ENCODE measurements around the gene TECPR1. TPM values are rescaled to one million over a fixed set of nuclear protein-coding genes. Genes with fewer than 3 reads are reported as not detected.
A peak's percentile ranks its signal among the peaks of the same experiment; 100 is the strongest.

TECPR1 gene
- total and polyA plus RNA-seq, 7 donors, result 7.7 to 38.2 (median 12.6) TPM

DNA sequence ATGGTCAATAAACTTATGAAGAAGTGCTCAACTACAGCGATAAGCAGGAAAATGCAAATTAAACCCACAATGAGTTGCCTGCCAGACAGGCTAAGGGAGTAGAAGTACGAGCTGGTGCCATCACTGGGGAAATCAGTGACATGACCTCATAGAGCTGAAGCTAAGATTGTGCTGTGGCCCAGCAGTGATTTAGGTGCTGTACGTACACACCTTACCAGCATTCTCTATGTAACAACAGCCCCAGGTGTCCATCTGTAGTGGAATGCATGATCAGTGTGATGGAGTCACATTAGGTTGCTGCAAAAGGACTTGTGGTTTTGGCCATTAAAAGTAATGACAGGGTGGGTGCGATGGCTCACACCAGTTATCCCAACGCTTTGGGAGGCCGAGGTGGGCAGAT lies 5.7 kb upstream of the TECPR1 start:
- intact Hi-C loops (cut with DNase I), result loop anchor here (10.0 kb wide), 1 partner anchor 1297 kb away; the partner anchor contains the start of genes FAM200A and ZNF655
- H3K36me3 ChIP-seq, result peaks cover 0 to 22% (median 2%) of the 10 kb centered on the region in 4 donors

DNA sequence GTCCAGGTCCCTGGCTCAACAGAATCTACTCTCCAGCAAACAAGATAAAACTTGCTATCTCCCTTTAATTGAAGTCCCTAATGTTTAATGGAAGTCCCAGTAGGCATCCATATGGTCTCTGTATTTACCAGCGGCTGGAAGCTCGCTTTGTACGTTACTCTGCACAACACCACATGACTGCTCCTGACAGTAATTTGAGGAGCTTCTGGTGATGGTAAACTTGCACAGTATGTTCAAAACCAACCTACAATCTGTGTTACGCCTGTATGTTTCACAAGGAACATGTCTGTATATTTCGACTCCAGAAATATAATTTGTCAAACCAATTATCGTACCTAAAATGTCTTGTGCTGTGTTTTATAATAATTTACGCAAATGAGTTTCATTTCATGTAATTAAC lies 4.4 kb upstream of the TECPR1 start:
- no peak for TF ChIP-seq POLR2AphosphoS5 (IDR thresholded peaks at IDR 0.05)
- TF ChIP-seq POLR2A (IDR thresholded peaks at IDR 0.05), result no peak
- TF ChIP-seq, protein P1, sequence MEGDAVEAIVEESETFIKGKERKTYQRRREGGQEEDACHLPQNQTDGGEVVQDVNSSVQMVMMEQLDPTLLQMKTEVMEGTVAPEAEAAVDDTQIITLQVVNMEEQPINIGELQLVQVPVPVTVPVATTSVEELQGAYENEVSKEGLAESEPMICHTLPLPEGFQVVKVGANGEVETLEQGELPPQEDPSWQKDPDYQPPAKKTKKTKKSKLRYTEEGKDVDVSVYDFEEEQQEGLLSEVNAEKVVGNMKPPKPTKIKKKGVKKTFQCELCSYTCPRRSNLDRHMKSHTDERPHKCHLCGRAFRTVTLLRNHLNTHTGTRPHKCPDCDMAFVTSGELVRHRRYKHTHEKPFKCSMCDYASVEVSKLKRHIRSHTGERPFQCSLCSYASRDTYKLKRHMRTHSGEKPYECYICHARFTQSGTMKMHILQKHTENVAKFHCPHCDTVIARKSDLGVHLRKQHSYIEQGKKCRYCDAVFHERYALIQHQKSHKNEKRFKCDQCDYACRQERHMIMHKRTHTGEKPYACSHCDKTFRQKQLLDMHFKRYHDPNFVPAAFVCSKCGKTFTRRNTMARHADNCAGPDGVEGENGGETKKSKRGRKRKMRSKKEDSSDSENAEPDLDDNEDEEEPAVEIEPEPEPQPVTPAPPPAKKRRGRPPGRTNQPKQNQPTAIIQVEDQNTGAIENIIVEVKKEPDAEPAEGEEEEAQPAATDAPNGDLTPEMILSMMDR (IDR thresholded peaks at IDR 0.05), result no peak
- no peak for TF ChIP-seq EP300 (IDR thresholded peaks at IDR 0.05)
- WGBS, 2 donors, result 97 to 98% methylated on average over 7 of the region's 7 CpGs

More for the DNA sequence above, 5.7 kb upstream of the TECPR1 start:
- no peak overlapping the region for H3K4me3 ChIP-seq
- TF ChIP-seq, protein P1 (IDR thresholded peaks at IDR 0.05), result no peak
- TF ChIP-seq POLR2A (IDR thresholded peaks at IDR 0.05) (no peak), EP300 (IDR thresholded peaks at IDR 0.05) (no peak), POLR2AphosphoS5 (IDR thresholded peaks at IDR 0.05) (no peak)
- H3K4me1 ChIP-seq, result peaks cover 0 to 17% (median 8%) of the 10 kb centered on the region in 4 donors
- DNase-seq, result no peak
- no peak overlapping the region for H3K27ac ChIP-seq
- no peaks in the 10 kb centered on the region for H3K27me3 ChIP-seq
- 96 to 97% methylated on average over 6 of the region's 6 CpGs for WGBS, 2 donors
- no peaks in the 10 kb centered on the region for H3K9me3 ChIP-seq

DNA sequence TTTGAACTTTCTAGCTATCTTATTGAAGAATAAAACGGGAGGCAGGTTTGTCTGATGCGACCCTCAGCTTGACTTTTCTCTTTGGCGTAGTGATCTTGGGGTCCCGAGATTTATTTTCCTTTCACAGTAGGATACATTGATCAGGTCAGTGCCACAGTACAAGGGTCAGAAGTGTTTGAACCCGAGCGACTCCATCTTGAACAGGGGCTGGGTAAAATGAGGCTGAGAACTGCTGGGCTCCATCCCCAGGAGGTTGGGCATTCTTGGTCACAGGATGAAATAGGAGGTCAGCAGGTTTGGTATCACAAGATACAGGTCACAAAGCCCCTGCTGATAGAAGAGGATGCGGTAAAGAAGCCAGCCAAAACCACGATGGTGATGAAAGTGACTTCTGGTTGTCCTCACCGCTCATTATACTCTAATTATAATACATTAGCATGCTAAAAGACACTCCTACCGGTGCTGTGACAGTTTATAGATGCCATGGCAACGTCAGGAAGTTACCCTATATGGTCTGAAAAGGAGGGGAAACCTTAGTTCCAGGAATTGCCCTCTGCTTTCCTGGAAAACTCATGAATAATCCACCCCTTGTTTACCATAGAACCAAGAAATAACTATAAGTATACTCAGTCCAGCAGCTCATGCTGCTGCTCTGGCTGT lies 3.0 kb upstream of the TECPR1 start:
- TF ChIP-seq POLR2A (IDR thresholded peaks at IDR 0.05), result no peak
- TF ChIP-seq EP300 (IDR thresholded peaks at IDR 0.05), result no peak
- TF ChIP-seq, protein P1 (IDR thresholded peaks at IDR 0.05), result no peak
- TF ChIP-seq POLR2AphosphoS5 (IDR thresholded peaks at IDR 0.05), result no peak
- Histone ChIP-seq H3K36me3 (peaks cover 0 to 14% (median 2%) of the 10 kb centered on the region in 4 donors), H3K27ac (no peak overlapping the region), H3K4me1 (peaks cover 0 to 26% (median 23%) of the 10 kb centered on the region in 4 donors), H3K27me3 (no peaks in the 10 kb centered on the region), H3K9me3 (no peaks in the 10 kb centered on the region), H3K4me3 (no peak overlapping the region)
- intact Hi-C loops (cut with DNase I), result loop anchor here (5.0 to 10.0 kb wide), 2 partner anchors 148 to 1300 kb away; partner anchors contain the start of genes FAM200A, LMTK2 and ZNF655
- DNase-seq, result no peak
- WGBS, 2 donors, result 84 to 87% methylated on average over 11 of the region's 11 CpGs

More for the DNA sequence above, 4.4 kb upstream of the TECPR1 start:
- no peak overlapping the region for H3K4me3 ChIP-seq
- intact Hi-C loops (cut with DNase I), result loop anchor here (10.0 kb wide), 1 partner anchor 1298 kb away; the partner anchor contains the start of genes FAM200A and ZNF655
- no peaks in the 10 kb centered on the region for H3K27me3 ChIP-seq
- no peak overlapping the region for H3K27ac ChIP-seq
- H3K4me1 ChIP-seq, result peaks cover 0 to 14% (median 13%) of the 10 kb centered on the region in 4 donors
- no peak for DNase-seq
- H3K36me3 ChIP-seq, result peaks cover 0 to 22% (median 2%) of the 10 kb centered on the region in 4 donors
- H3K9me3 ChIP-seq, result no peaks in the 10 kb centered on the region

DNA sequence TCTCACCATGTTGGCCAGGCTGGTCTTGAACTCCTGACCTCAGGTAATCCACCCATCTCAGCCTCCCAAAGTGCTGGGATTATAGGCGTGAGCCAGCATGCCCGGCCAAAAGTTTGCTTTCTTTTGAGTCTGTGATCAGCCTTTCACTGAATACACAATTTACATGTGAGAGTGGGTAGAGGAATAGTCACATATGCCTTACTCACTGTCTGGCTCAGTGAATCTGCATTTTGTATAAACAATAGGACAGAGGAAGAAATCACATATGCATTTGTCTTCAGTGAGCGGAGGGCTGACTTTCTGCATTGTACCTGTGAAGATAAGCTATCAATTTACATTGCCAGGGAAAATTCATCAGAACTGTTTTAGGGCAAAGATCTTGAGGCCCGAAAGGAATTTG lies 2.5 kb upstream of the TECPR1 start:
- WGBS, 2 donors, result 96 to 97% methylated on average over 4 of the region's 4 CpGs
- peaks cover 0 to 27% (median 23%) of the 10 kb centered on the region in 4 donors for H3K4me1 ChIP-seq
- intact Hi-C loops (cut with DNase I), result loop anchor here (5.0 to 10.0 kb wide), 2 partner anchors 147 to 1300 kb away; partner anchors contain the start of genes FAM200A, LMTK2 and ZNF655
- no peaks in the 10 kb centered on the region for H3K27me3 ChIP-seq
- H3K36me3 ChIP-seq, result peaks cover 0 to 14% (median 2%) of the 10 kb centered on the region in 4 donors
- no peak for TF ChIP-seq EP300 (IDR thresholded peaks at IDR 0.05)
- no peak for DNase-seq
- H3K9me3 ChIP-seq, result no peaks in the 10 kb centered on the region
- H3K4me3 ChIP-seq, result no peak overlapping the region
- H3K27ac ChIP-seq, result no peak overlapping the region

DNA sequence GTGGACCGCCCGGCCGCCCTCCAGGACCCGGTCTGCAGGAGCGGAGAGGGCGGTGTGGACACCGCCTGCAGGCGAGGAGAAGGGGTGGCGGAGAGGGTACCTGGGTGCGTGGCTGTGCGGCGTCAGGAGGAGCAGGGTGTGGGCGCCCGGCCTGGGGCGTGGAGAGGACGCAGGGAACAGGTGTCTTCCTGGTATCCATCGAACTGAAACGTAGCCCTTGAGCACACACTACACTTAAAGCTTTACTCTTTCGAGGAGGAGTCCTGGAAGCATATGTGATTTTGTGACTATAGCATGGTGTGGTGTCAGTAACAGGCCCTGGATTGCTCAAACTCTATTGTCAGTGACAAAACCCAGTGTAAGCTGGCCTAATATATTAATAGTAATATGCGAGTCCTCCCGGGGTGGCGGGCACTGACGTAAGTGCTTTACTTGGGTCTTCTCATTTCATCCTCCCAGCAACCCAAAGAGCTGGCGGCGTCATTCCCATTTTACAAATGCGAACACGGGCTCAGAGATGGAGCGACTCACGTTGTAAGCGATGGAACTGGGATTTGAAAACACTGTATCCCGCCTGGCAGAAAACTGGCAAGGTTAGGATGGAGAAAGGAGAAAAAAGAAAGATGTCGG lies 508 bp upstream of the TECPR1 start:
- intact Hi-C loops (cut with DNase I), result loop anchor here (1.0 to 10.0 kb wide), 3 partner anchors 29 to 1302 kb away; partner anchors contain the start of genes BRI3, FAM200A, LMTK2 and ZNF655
- Histone ChIP-seq H3K4me1 (peaks cover 0 to 31% (median 23%) of the 10 kb centered on the region in 4 donors), H3K4me3 (peak overlapping the region; percentile 58 to 88 (median 76)), H3K27ac (peak overlapping the region; percentile 78 to 88 (median 84)), H3K36me3 (peaks cover 0 to 14% (median 2%) of the 10 kb centered on the region in 4 donors), H3K9me3 (no peaks in the 10 kb centered on the region), H3K27me3 (no peaks in the 10 kb centered on the region)
- WGBS, 2 donors, result 24 to 26% methylated on average over 32 of the region's 32 CpGs
- TF ChIP-seq POLR2A (IDR thresholded peaks at IDR 0.05) (no peak), POLR2AphosphoS5 (IDR thresholded peaks at IDR 0.05) (no peak), EP300 (IDR thresholded peaks at IDR 0.05) (no peak)
- TF ChIP-seq, protein P1 (IDR thresholded peaks at IDR 0.05), result no peak
- DNase-seq, result no peak
